CD4-positive, alpha-beta memory T cell (primary cell): ENCODE results near the gene JPT1. TPM values are rescaled to one million over a fixed set of nuclear protein-coding genes. Genes with fewer than 3 reads are reported as not detected.

Experiments
- CTCF ChIA-PET: fragments of 350-600 bp; sonication (Branson Sonifier 250); formaldehyde crosslinking; loops from one replicate; lab custom pipeline; 2021; ENCODE audit warnings: inconsistent platforms; ENCODE audit not compliant: partially characterized antibody; lab: Charles Lee
- POLR2A ChIA-PET: fragments of 350-600 bp; sonication (Branson Sonifier 250); formaldehyde crosslinking; loops from one replicate; lab custom pipeline; 2021; ENCODE audit not compliant: partially characterized antibody; lab: Charles Lee
- DNase-seq, 5 donors: peaks; one replicate each; pipeline versions ENCODE4 v3.0.0 to v3.0.0-alpha.2; 2020 to 2022; ENCODE audit warnings: mixed read lengths in 1 of 5
- H3K27ac ChIP-seq: one replicate; pipeline ENCODE4 v1.7.0; 2013; ENCODE audit warnings: low read depth, low read length
- H3K27me3 ChIP-seq: 2 replicates; pipeline ENCODE4 v1.7.0; 2013; ENCODE audit warnings: mild to moderate bottlenecking, low read length, moderate library complexity; ENCODE audit not compliant: insufficient read depth
- H3K36me3 ChIP-seq: 2 replicates; pipeline ENCODE4 v1.7.0; 2013; ENCODE audit warnings: mild to moderate bottlenecking, low read length, moderate library complexity; ENCODE audit not compliant: insufficient read depth
- H3K4me1 ChIP-seq: 2 replicates; pipeline ENCODE4 v1.7.0; 2013; ENCODE audit warnings: mild to moderate bottlenecking, low read length, moderate library complexity; ENCODE audit not compliant: insufficient read depth
- H3K4me3 ChIP-seq, 2 donors: one replicate each; pipeline ENCODE4 v1.7.0; 2013; ENCODE audit warnings: low read length in 2 of 2, mild to moderate bottlenecking in 1 of 2
- H3K9me3 ChIP-seq, 2 donors: one replicate each; pipeline ENCODE4 v1.7.0; 2013; ENCODE audit warnings: low read length in 2 of 2, control low read depth in 1 of 2; ENCODE audit not compliant: control insufficient read depth in 1 of 2
- H3K27ac Mint-ChIP-seq, 7 donors: one replicate each; pipeline ENCODE4 v1.8.0; 2020 to 2021; ENCODE audit warnings: mixed read lengths in 7 of 7, mild to moderate bottlenecking in 6 of 7, inconsistent platforms in 3 of 7, moderate library complexity in 3 of 7
- H3K27me3 Mint-ChIP-seq, 2 donors: one replicate each; pipeline ENCODE4 v1.8.0; 2020 to 2021; ENCODE audit warnings: mixed read lengths in 2 of 2
- H3K36me3 Mint-ChIP-seq, 2 donors: one replicate each; pipeline ENCODE4 v1.8.0; 2020 to 2021; ENCODE audit warnings: mixed read lengths in 2 of 2, inconsistent platforms in 1 of 2, mild to moderate bottlenecking in 1 of 2
- H3K4me1 Mint-ChIP-seq, 4 donors: one replicate each; pipeline ENCODE4 v1.8.0; 2020 to 2021; ENCODE audit warnings: mixed read lengths in 4 of 4, mild to moderate bottlenecking in 1 of 4
- H3K4me3 Mint-ChIP-seq, 8 donors: one replicate each; pipeline ENCODE4 v1.8.0; 2020 to 2021; ENCODE audit warnings: mixed read lengths in 8 of 8, mild to moderate bottlenecking in 7 of 8, moderate library complexity in 6 of 8, inconsistent platforms in 3 of 8
- H3K9me3 Mint-ChIP-seq, 8 donors: one replicate each; pipeline ENCODE4 v1.8.0; 2020 to 2021; ENCODE audit warnings: mixed read lengths in 8 of 8, mild to moderate bottlenecking in 5 of 8, inconsistent platforms in 3 of 8, moderate library complexity in 1 of 8
- intact Hi-C: fragments of 100-400 bp; cut with micrococcal nuclease; formaldehyde crosslinking; loops from one replicate; pipeline ENCODE4 v1.15.1; 2023
- polyA plus RNA-seq, 2 donors: library from polyadenylated mRNA; unstranded; fragments of 300-500 nt; fragmentation: Illumina TruSeq; gene quantifications; one replicate each; pipeline ENCODE4 v1.2.3, GENCODE V29; 2021
- total RNA-seq, 2 experiments: library from RNA; stranded (reverse); gene quantifications; one replicate each; pipeline ENCODE4 v1.2.3, GENCODE V29; 2021

JPT1 gene
- total and polyA plus RNA-seq, 4 experiments from 2014 or later, result 37.8 to 130 (median 72.2) TPM

- POLR2A ChIA-PET, result no interaction called here
- H3K4me1 Mint-ChIP-seq, result peaks cover 3 to 7% (median 5%) of the 10 kb centered on the region in 4 donors
- Histone ChIP-seq H3K4me3 (no peak overlapping the region), H3K9me3 (no peaks in the 10 kb centered on the region), H3K27me3 (no peaks in the 10 kb centered on the region), H3K36me3 (no peaks in the 10 kb centered on the region), H3K4me1 (peaks cover 4% of the 10 kb centered on the region), H3K27ac (no peak overlapping the region)
- H3K4me3 Mint-ChIP-seq, result no peak overlapping the region
- DNase-seq, result no peak
- no peaks in the 10 kb centered on the region for H3K9me3 Mint-ChIP-seq
- peak overlapping the region in 2 of 7 donors; percentile 36 to 42 for H3K27ac Mint-ChIP-seq
- peaks cover 0 to under 1% of the 10 kb centered on the region in 2 donors for H3K36me3 Mint-ChIP-seq
- intact Hi-C loops, result no loop called here
- H3K27me3 Mint-ChIP-seq, result no peaks in the 10 kb centered on the region
- CTCF ChIA-PET, result interaction anchor here (0.7 to 3.7 kb wide), 4 partner anchors 11 to 142 kb away, joined by 3 to 26 read pairs (median 4); no protein-coding TSS in a partner anchor
Measured at GRCh38 chr17:75103601-75104554, 50.4 kb downstream of the JPT1 start.

GRCh38 chr17:75102385-75102821, 51.9 kb downstream of the JPT1 start:
- no peaks in the 10 kb centered on the region for H3K27me3 ChIP-seq
- no peak overlapping the region for H3K4me3 ChIP-seq
- no peaks in the 10 kb centered on the region for H3K27me3 Mint-ChIP-seq
- no peaks in the 10 kb centered on the region for H3K9me3 Mint-ChIP-seq
- no peaks in the 10 kb centered on the region for H3K36me3 ChIP-seq
- peak overlapping the region in 1 of 7 donors; percentile 47 for H3K27ac Mint-ChIP-seq
- H3K36me3 Mint-ChIP-seq, result peaks cover 0 to 4% of the 10 kb centered on the region in 2 donors
- H3K9me3 ChIP-seq, result no peaks in the 10 kb centered on the region
- POLR2A ChIA-PET, result interaction anchor here (2.0 kb wide), 1 partner anchor 7 kb away, joined by 4 read pairs; the partner anchor contains the start of gene ARMC7
- H3K4me1 ChIP-seq, result no peaks in the 10 kb centered on the region
- no peak overlapping the region for H3K27ac ChIP-seq
- peaks cover 0 to 4% (median 0%) of the 10 kb centered on the region in 4 donors for H3K4me1 Mint-ChIP-seq
- DNase-seq, result no peak
- H3K4me3 Mint-ChIP-seq, result no peak overlapping the region
- CTCF ChIA-PET, result no interaction called here
- intact Hi-C loops, result no loop called here

DNA sequence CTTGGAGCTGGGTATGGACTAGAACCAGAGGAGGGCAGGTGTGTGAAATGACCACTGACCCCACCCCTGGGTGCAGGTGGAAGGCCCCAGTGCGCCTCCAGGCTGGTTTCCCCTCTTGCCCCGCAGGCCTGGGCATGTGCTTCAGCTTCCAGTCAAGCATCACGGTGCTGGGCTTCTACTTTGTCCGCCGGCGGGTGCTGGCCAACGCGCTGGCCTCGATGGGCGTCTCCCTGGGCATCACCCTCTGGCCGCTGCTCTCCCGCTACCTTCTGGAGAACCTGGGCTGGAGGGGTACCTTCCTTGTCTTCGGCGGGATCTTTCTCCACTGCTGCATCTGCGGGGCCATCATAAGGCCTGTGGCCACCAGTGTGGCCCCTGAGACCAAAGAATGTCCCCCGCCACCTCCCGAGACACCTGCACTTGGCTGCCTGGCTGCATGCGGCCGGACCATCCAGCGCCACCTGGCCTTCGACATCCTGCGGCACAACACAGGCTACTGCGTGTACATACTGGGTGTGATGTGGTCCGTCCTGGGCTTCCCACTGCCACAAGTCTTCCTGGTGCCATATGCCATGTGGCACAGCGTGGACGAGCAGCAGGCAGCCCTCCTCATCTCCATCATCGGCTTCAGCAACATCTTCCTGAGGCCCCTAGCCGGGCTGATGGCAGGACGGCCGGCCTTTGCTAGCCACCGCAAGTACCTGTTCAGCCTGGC, 54.3 kb downstream of the JPT1 start:
- CTCF ChIA-PET, result no interaction called here
- Mint-ChIP-seq H3K9me3 (no peaks in the 10 kb centered on the region), H3K36me3 (peaks cover 0 to 4% of the 10 kb centered on the region in 2 donors), H3K27ac (no peak overlapping the region), H3K4me3 (no peak overlapping the region), H3K27me3 (no peaks in the 10 kb centered on the region), H3K4me1 (peaks cover 0 to 4% (median 0%) of the 10 kb centered on the region in 4 donors)
- no peak for DNase-seq
- Histone ChIP-seq H3K36me3 (no peaks in the 10 kb centered on the region), H3K27ac (no peak overlapping the region), H3K9me3 (no peaks in the 10 kb centered on the region), H3K4me1 (no peaks in the 10 kb centered on the region), H3K27me3 (no peaks in the 10 kb centered on the region), H3K4me3 (no peak overlapping the region)
- intact Hi-C loops, result no loop called here
- POLR2A ChIA-PET, result interaction anchor here (2.0 kb wide), 1 partner anchor 10 kb away, joined by 4 read pairs; the partner anchor contains the start of gene ARMC7

DNA sequence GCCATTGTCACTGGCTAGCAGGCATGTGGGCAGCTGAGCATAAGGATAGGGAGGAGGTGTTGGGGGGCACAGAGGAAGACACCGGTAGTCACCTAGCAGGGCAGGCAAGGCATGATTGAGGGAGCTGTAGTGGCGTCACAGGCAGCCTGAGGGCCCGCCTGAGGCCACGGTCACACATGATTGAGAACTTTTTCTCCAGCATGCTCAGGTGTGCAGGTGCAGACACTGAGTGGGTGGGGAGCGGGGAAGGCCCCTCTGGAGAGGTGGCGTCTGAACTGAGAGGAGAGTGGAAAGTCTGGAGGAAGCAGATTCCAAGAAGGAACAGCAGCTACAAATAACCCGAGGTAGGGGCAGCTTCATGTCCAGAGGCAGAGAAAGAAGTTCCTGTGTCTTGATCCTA, 55.5 kb downstream of the JPT1 start:
- Histone ChIP-seq H3K4me3 (no peak overlapping the region), H3K4me1 (no peaks in the 10 kb centered on the region), H3K36me3 (no peaks in the 10 kb centered on the region), H3K9me3 (no peaks in the 10 kb centered on the region), H3K27ac (no peak overlapping the region), H3K27me3 (no peaks in the 10 kb centered on the region)
- Mint-ChIP-seq H3K36me3 (peaks cover 0 to 4% of the 10 kb centered on the region in 2 donors), H3K4me1 (peaks cover 0 to 4% (median 0%) of the 10 kb centered on the region in 4 donors), H3K4me3 (no peak overlapping the region), H3K27ac (peak overlapping the region in 3 of 7 donors; percentile 3 to 73 (median 58)), H3K27me3 (no peaks in the 10 kb centered on the region), H3K9me3 (no peaks in the 10 kb centered on the region)
- POLR2A ChIA-PET, result no interaction called here
- intact Hi-C loops, result no loop called here
- CTCF ChIA-PET, result no interaction called here
- DNase-seq, result no peak

- H3K27me3 Mint-ChIP-seq, result no peaks in the 10 kb centered on the region
- H3K4me1 Mint-ChIP-seq, result peaks cover 0 to 4% (median 0%) of the 10 kb centered on the region in 4 donors
- H3K27ac Mint-ChIP-seq, result peak overlapping the region in 1 of 7 donors; percentile 41
- Histone ChIP-seq H3K36me3 (no peaks in the 10 kb centered on the region), H3K27me3 (no peaks in the 10 kb centered on the region), H3K4me1 (no peaks in the 10 kb centered on the region), H3K9me3 (no peaks in the 10 kb centered on the region), H3K4me3 (no peak overlapping the region), H3K27ac (no peak overlapping the region)
- ChIA-PET CTCF (no interaction called here), POLR2A (no interaction called here)
- no peak for DNase-seq
- intact Hi-C loops, result no loop called here
- peaks cover 0 to 4% of the 10 kb centered on the region in 2 donors for H3K36me3 Mint-ChIP-seq
- H3K9me3 Mint-ChIP-seq, result no peaks in the 10 kb centered on the region
- H3K4me3 Mint-ChIP-seq, result no peak overlapping the region
Measured at GRCh38 chr17:75097865-75098264, 56.4 kb downstream of the JPT1 start.

DNA sequence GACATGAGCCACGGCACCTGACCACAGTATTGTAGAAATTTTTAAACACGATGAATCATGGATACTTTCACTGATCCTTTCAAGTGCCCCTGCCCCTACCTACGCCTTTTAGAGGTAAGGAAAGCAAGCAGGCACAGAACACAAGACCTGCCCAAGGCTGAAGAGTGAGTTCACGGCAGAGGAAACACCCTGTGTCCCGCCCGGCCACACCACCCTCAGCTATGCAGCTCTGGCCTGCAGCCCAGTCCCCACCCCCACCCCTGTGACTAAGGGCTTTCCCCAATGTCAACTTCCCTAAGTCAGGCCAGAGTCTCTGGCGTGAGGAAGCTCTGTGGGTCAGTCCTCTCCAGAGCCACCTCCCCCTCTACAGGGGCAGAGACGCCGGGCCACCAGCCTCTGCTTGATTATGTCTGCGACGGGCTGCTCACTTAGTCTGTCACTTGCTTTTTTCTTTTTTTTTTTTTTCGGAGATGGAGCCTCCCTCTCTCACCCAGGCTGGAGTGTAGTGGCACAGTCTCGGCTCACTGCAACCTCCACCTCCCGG, 58.2 kb downstream of the JPT1 start:
- Mint-ChIP-seq H3K9me3 (no peaks in the 10 kb centered on the region), H3K27ac (no peak overlapping the region), H3K4me3 (no peak overlapping the region), H3K4me1 (peaks cover 7 to 19% (median 8%) of the 10 kb centered on the region in 4 donors), H3K27me3 (no peaks in the 10 kb centered on the region), H3K36me3 (peaks cover 0 to 4% of the 10 kb centered on the region in 2 donors)
- Histone ChIP-seq H3K4me1 (no peaks in the 10 kb centered on the region), H3K9me3 (no peaks in the 10 kb centered on the region), H3K4me3 (no peak overlapping the region), H3K27ac (no peak overlapping the region), H3K36me3 (no peaks in the 10 kb centered on the region), H3K27me3 (no peaks in the 10 kb centered on the region)
- no peak for DNase-seq
- CTCF ChIA-PET, result no interaction called here
- POLR2A ChIA-PET, result no interaction called here
- intact Hi-C loops, result no loop called here
